Prostate gland (tissue), 2 donors: ENCODE results near the gene KIF16B. TPM values are rescaled to one million over a fixed set of nuclear protein-coding genes. Genes with fewer than 3 reads are reported as not detected.

Source experiments
- DNase-seq: peaks from one replicate; pipeline ENCODE4 v3.0.0-alpha.2; 2019; ENCODE audit warnings: low spot score
- H3K27ac ChIP-seq, 2 donors: fragments of 200-600 bp; sonication (generic); 2 replicates each; pipeline ENCODE4 v1.5.1; 2017 to 2019
- H3K27me3 ChIP-seq: fragments of 200-600 bp; sonication (generic); replicated peaks from 2 replicates; pipeline ENCODE4 v1.5.1; 2019; ENCODE audit not compliant: insufficient read depth
- H3K36me3 ChIP-seq, 2 donors: fragments of 200-600 bp; sonication (generic); 1 replicate in 1 of 2; 2 replicates in 1 of 2; pipeline versions ENCODE4 v1.5.1 to v1.8.1; 2017 to 2019
- H3K4me1 ChIP-seq: fragments of 200-600 bp; sonication (generic); replicated peaks from 2 replicates; pipeline ENCODE4 v1.5.1; 2019
- H3K4me3 ChIP-seq, 2 donors: fragments of 200-600 bp; sonication (generic); 2 replicates each; pipeline ENCODE4 v1.5.1; 2017 to 2019
- H3K9me3 ChIP-seq: fragments of 200-600 bp; sonication (generic); 2 replicates; pipeline ENCODE4 v1.5.1; 2017
- POLR2A ChIP-seq: fragments of 450-650 bp; IDR thresholded peaks from one replicate; pipeline ENCODE4 v1.6.1; 2016; ENCODE audit warnings: antibody characterized with exemption, mild to moderate bottlenecking
- POLR2AphosphoS5 ChIP-seq: sonication (generic); formaldehyde crosslinking; IDR thresholded peaks from one replicate; pipeline ENCODE4 v1.6.1; 2017; ENCODE audit warnings: antibody characterized with exemption
- WGBS: methylation state at CpG from one replicate; pipeline ENCODE4 v1.1.5; 2018; 5-methylcytosine and 5-hydroxymethylcytosine counted together
- intact Hi-C: fragments of 100-400 bp; cut with DNase I; formaldehyde crosslinking; loops from one replicate; pipeline ENCODE4 v1.14.2; 2022
- total RNA-seq, 2 donors: library from RNA; depleted of rRNA; stranded (reverse); fragments of >200 nt; gene quantifications; one replicate each; pipeline ENCODE4 v1.1.0, GENCODE V29; 2016
- TF ChIP-seq, protein P1 (sequence below), 4 experiments: fragments of 200-600 bp in 2 of 4; fragments of 450-650 bp in 2 of 4; sonication (generic) in 2 of 4; IDR thresholded peaks; 1 replicate in 3 of 4; 2 replicates in 1 of 4; pipeline ENCODE4 v1.5.1; 2016 to 2019; ENCODE audit warnings: antibody characterized with exemption in 4 of 4, mild to moderate bottlenecking in 2 of 4, moderate library complexity in 2 of 4

KIF16B gene
- total RNA-seq, 2 donors from 2014 or later: 11.5 to 24.4 TPM

DNA sequence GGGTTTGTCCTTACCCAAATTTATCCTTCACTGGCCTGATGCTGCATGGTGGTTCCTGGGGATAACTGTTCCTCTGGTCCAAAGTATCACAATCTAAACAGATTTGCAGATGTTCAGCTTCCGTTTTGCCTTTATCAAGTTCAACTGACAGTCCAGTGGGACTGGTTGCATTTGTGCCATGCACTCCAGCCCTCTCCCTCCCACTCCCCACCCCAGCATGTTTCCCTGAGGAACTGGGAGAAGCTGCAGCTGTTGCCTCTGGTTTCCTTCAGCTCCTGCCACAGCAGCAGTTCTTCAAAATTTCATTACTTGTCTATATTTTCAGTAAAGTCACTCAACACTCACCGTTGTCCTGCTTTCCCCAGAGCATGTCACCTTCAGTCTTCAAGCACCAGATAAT is 39.5 kb upstream of the KIF16B start:
- no peak overlapping the region for H3K27ac ChIP-seq
- H3K9me3 ChIP-seq: no peaks in the 10 kb centered on the region
- 69% methylated on average over 2 of the region's 2 CpGs for WGBS
- H3K27me3 ChIP-seq: no peaks in the 10 kb centered on the region
- no peaks in the 10 kb centered on the region for H3K36me3 ChIP-seq
- no peak for DNase-seq
- H3K4me3 ChIP-seq: no peak overlapping the region
- TF ChIP-seq, protein P1, sequence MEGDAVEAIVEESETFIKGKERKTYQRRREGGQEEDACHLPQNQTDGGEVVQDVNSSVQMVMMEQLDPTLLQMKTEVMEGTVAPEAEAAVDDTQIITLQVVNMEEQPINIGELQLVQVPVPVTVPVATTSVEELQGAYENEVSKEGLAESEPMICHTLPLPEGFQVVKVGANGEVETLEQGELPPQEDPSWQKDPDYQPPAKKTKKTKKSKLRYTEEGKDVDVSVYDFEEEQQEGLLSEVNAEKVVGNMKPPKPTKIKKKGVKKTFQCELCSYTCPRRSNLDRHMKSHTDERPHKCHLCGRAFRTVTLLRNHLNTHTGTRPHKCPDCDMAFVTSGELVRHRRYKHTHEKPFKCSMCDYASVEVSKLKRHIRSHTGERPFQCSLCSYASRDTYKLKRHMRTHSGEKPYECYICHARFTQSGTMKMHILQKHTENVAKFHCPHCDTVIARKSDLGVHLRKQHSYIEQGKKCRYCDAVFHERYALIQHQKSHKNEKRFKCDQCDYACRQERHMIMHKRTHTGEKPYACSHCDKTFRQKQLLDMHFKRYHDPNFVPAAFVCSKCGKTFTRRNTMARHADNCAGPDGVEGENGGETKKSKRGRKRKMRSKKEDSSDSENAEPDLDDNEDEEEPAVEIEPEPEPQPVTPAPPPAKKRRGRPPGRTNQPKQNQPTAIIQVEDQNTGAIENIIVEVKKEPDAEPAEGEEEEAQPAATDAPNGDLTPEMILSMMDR (IDR thresholded peaks at IDR 0.05): no peak
- no peak for TF ChIP-seq POLR2A
- TF ChIP-seq POLR2AphosphoS5: no peak
- intact Hi-C loops: no loop called here
- peaks cover 1% of the 10 kb centered on the region for H3K4me1 ChIP-seq

DNA sequence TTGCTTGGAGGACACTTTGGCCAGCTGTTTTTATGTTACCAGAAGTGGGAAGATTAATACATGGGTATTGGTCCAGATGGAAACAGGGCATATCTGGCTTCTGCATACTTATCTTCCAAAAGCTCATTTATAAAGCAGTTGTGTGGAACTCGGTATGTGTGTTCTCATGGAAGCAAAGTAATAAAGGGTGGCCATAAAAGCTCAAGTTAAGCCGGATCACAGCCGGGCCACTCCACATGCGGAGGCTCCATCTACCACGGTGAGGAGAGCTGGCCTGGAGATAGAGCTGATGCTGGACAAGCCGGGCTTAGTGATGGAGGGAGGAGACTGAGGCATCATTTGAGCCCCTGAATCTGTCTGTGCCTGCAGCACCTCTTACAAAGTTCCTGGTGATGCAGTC is 38.6 kb upstream of the KIF16B start:
- H3K4me3 ChIP-seq: no peak overlapping the region
- H3K9me3 ChIP-seq: no peaks in the 10 kb centered on the region
- intact Hi-C loops: no loop called here
- H3K4me1 ChIP-seq: peaks cover 6% of the 10 kb centered on the region
- no peak for DNase-seq
- TF ChIP-seq POLR2A: no peak
- no peak for TF ChIP-seq POLR2AphosphoS5
- TF ChIP-seq, protein P1 (IDR thresholded peaks at IDR 0.05): no peak
- no peaks in the 10 kb centered on the region for H3K36me3 ChIP-seq
- 91% methylated on average over 6 of the region's 6 CpGs for WGBS
- no peaks in the 10 kb centered on the region for H3K27me3 ChIP-seq
- H3K27ac ChIP-seq: no peak overlapping the region

DNA sequence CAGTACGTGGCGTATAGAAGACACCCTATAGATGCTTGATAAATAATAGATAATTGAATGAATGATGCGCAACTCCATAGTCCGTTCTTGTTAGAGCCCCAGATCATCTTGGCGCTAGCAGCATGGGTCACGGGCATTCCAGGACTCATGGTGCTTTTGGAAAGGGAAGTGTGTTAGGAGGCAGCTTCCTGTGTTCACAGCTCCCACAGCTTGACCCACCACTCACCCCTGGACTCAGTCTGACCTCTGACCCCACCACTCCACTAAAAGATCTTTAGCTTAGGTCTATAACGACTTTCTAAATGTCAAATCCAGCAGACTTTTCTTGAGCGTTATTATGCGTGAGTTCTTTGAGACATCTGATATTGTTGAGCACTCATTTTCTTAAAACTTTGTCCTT is 35.8 kb upstream of the KIF16B start:
- 93% methylated on average over 9 of the region's 9 CpGs for WGBS
- intact Hi-C loops: no loop called here
- Histone ChIP-seq H3K36me3 (no peaks in the 10 kb centered on the region), H3K27me3 (no peaks in the 10 kb centered on the region), H3K4me3 (no peak overlapping the region), H3K4me1 (peaks cover 6% of the 10 kb centered on the region), H3K27ac (no peak overlapping the region), H3K9me3 (no peaks in the 10 kb centered on the region)
- TF ChIP-seq, protein P1 (IDR thresholded peaks at IDR 0.05): no peak
- TF ChIP-seq POLR2A: no peak
- TF ChIP-seq POLR2AphosphoS5: no peak
- DNase-seq: no peak

DNA sequence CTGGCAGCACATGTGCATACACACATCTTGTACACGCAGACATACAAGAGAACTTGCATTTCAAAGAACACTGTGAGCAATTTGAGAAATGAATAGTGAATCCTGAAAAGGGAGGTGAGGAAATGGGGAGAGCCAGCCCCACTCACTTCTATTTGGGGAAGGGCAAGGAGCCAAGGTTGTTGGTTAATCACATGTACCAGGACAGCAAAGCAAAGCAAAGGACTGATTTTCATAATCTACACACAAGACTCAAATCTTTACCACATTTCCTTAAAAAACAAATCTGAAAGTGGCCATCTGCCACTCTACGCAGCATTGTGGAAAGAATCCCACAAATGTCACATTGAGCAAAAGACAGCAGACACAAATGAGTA is 35.0 kb upstream of the KIF16B start:
- no peak for TF ChIP-seq POLR2A
- TF ChIP-seq POLR2AphosphoS5: no peak
- TF ChIP-seq, protein P1 (IDR thresholded peaks at IDR 0.05): no peak
- no peaks in the 10 kb centered on the region for H3K27me3 ChIP-seq
- 55% methylated on average over 2 of the region's 2 CpGs for WGBS
- no peak for DNase-seq
- no peak overlapping the region for H3K4me3 ChIP-seq
- intact Hi-C loops: no loop called here
- H3K36me3 ChIP-seq: no peaks in the 10 kb centered on the region
- no peak overlapping the region for H3K27ac ChIP-seq
- H3K9me3 ChIP-seq: no peaks in the 10 kb centered on the region
- peaks cover 6% of the 10 kb centered on the region for H3K4me1 ChIP-seq

DNA sequence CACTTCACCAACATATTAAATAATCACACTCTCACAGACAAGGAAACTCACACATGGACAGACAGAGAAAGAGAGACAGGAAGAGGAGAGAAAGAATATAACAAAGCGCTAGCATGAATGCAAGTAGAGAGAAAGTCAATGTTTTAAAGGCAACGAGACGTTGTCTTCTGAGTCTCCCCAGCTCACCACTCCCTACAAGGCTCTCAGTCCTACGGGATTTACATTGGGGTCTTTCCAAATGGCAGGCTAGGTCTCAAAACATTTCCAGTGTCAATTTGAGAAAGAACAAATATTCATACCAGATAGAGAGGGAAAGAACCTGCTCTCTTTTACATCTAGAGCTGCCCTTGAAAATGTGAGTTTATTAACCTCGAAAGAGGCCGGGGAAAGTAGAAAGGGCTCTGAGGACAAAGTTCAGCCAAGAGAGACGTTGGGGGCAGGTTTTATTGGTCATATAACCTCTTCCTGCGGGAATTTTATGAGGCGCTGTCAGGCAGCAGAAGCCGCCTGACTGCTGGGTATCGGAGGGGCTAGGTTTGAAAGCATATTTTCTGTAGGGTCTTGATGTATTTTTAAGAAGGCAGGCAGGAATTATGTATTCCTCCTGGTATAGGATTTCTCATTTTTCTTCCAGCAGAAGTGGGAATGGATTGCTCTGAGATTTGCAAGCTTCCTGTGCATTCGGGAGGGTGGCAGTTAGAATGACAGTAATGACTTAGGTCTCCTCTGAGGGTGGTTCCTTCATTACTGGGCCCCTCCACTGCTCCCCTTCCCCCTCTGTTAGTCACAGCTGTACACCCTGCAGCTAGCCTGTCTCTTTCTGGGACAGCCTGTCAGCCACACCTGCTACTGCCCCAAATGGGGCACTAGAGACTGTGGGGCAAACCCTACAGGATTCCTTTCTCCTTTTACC is 34.4 kb upstream of the KIF16B start:
- Histone ChIP-seq H3K9me3 (no peaks in the 10 kb centered on the region), H3K27ac (no peak overlapping the region), H3K4me1 (peaks cover 6% of the 10 kb centered on the region), H3K36me3 (no peaks in the 10 kb centered on the region), H3K4me3 (no peak overlapping the region), H3K27me3 (no peaks in the 10 kb centered on the region)
- TF ChIP-seq POLR2AphosphoS5 (no peak), POLR2A (no peak)
- TF ChIP-seq, protein P1 (IDR thresholded peaks at IDR 0.05): no peak
- 19% methylated on average over 12 of the region's 12 CpGs for WGBS
- intact Hi-C loops: no loop called here
- no peak for DNase-seq
